Forelimb muscle (tissue), 1 donor: ENCODE measurements around the gene APOBR. TPM values are rescaled to one million over a fixed set of nuclear protein-coding genes. Genes with fewer than 3 reads are reported as not detected.

ENCODE experiments used
- polyA plus RNA-seq: library from polyadenylated mRNA; unstranded; fragments of 120-200 nt; gene quantifications from one replicate; pipeline ENCODE4 v1.2.1, GENCODE V29; 2013; ENCODE audit not compliant: insufficient read length

Gene APOBR
- polyA plus RNA-seq, 1 donor = 0.67 TPM

Other genes with a start within 250 kb of the APOBR start
- gene SBK1, start 202.1 kb upstream of the APOBR start, polyA plus RNA-seq = 21.8 TPM
- gene NPIPB6, start 131.1 kb upstream of the APOBR start, polyA plus RNA-seq = 2.0 TPM
- gene EIF3CL, start 90.8 kb upstream of the APOBR start, polyA plus RNA-seq = 48.4 TPM
- gene NPIPB7, start 22.3 kb upstream of the APOBR start, polyA plus RNA-seq = 0.46 TPM
- 11.8 TPM for gene CLN3, start 2.6 kb upstream of the APOBR start, polyA plus RNA-seq
- gene IL27, start 12.2 kb downstream of the APOBR start, polyA plus RNA-seq = not detected
- gene NUPR1, start 44.3 kb downstream of the APOBR start, polyA plus RNA-seq = 27.9 TPM
- gene SGF29, start 59.3 kb downstream of the APOBR start, polyA plus RNA-seq = 17.5 TPM
- gene SULT1A2, start 102.4 kb downstream of the APOBR start, polyA plus RNA-seq = 0.66 TPM
- 15.5 TPM for gene SULT1A1, start 115.4 kb downstream of the APOBR start, polyA plus RNA-seq
- gene NPIPB8, start 143.4 kb downstream of the APOBR start, polyA plus RNA-seq = not detected
- 313 TPM for gene EIF3C, start 216.8 kb downstream of the APOBR start, polyA plus RNA-seq